ENCODE data around the gene FBXO27.

FBXO27 gene

DNA sequence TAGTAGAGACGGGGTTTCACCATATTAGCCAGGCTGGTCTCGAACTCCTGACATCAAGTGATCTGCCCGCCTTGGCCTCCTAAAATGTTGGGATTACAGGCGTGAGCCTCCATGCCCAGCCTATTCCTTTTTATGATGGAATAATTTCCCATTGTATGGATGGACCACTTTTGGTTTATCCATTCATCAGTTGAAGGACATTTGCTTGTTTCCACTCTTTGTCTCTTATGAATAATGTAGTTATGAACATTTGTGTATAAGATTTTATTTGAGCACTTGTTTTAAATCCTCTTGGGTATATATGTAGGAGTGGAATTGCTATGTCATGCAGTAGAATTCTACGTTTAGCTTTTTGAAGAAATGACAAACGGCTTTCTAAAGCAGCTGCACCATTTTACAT is 23.3 kb downstream of the FBXO27 start:
- Histone ChIP-seq H3K4me3 (ENCODE audit: low read depth in 1 of 2, low read length in 2 of 2) (no peak overlapping the region), H3K4me1 (ENCODE audit: insufficient read depth, low read length) (no peaks in the 10 kb centered on the region)

DNA sequence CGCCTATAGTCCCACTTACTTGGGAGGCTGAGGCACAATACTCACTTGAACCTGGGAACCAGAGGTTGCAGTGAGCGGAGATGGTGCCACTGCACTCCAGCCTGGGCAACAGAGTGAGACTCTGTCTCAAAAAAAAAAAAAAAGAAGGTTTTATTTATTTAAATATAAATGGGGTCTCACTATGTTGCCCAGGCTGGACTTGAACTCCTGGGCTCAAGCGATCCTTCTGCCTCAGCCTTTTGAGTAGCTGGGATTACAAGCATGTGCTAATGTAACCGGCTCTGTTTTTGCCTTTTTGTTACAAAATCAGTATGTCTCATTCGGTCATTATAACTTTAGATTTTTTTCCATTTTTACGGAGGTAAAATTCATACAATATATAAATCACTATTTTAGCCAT is 24.2 kb downstream of the FBXO27 start:
- TF ChIP-seq, protein P1, sequence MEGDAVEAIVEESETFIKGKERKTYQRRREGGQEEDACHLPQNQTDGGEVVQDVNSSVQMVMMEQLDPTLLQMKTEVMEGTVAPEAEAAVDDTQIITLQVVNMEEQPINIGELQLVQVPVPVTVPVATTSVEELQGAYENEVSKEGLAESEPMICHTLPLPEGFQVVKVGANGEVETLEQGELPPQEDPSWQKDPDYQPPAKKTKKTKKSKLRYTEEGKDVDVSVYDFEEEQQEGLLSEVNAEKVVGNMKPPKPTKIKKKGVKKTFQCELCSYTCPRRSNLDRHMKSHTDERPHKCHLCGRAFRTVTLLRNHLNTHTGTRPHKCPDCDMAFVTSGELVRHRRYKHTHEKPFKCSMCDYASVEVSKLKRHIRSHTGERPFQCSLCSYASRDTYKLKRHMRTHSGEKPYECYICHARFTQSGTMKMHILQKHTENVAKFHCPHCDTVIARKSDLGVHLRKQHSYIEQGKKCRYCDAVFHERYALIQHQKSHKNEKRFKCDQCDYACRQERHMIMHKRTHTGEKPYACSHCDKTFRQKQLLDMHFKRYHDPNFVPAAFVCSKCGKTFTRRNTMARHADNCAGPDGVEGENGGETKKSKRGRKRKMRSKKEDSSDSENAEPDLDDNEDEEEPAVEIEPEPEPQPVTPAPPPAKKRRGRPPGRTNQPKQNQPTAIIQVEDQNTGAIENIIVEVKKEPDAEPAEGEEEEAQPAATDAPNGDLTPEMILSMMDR (IDR thresholded peaks at IDR 0.05; ENCODE audit: borderline replicate concordance, extremely low read depth, low read length, poor library complexity, severe bottlenecking) = no peak
- no peak for TF ChIP-seq EZH2 (IDR thresholded peaks at IDR 0.05; ENCODE audit: borderline replicate concordance, low read depth, low read length, severe bottlenecking)
- Histone ChIP-seq H2AFZ (ENCODE audit: low read depth, low read length) (no peak overlapping the region), H3K27ac (ENCODE audit: low read length) (no peak overlapping the region), H3K27me3 (ENCODE audit: insufficient read depth, low read length, poor library complexity) (no peaks in the 10 kb centered on the region), H3K4me3 (ENCODE audit: low read depth in 1 of 2, low read length in 2 of 2) (no peak overlapping the region), H3K4me2 (ENCODE audit: insufficient read depth, low read length) (no peak overlapping the region), H4K20me1 (ENCODE audit: insufficient read depth, low read length) (no peaks in the 10 kb centered on the region), H3K9me3 (ENCODE audit: insufficient read depth, low read length, severe bottlenecking) (no peaks in the 10 kb centered on the region), H3K36me3 (ENCODE audit: insufficient read depth, low read length) (no peaks in the 10 kb centered on the region), H3K4me1 (ENCODE audit: insufficient read depth, low read length) (no peaks in the 10 kb centered on the region), H3K79me2 (ENCODE audit: insufficient read depth, low read length) (no peaks in the 10 kb centered on the region), H3K9ac (ENCODE audit: low read depth, low read length) (no peak overlapping the region)
- DNase-seq (no peak), ATAC-seq (ENCODE audit: insufficient read depth, low read depth) (no peak)

More for the DNA sequence above, 23.3 kb downstream of the FBXO27 start:
- Histone ChIP-seq H3K4me2 (ENCODE audit: insufficient read depth, low read length) (no peak overlapping the region), H4K20me1 (ENCODE audit: insufficient read depth, low read length) (no peaks in the 10 kb centered on the region), H3K36me3 (ENCODE audit: insufficient read depth, low read length) (no peaks in the 10 kb centered on the region), H3K9ac (ENCODE audit: low read depth, low read length) (no peak overlapping the region), H3K79me2 (ENCODE audit: insufficient read depth, low read length) (no peaks in the 10 kb centered on the region), H2AFZ (ENCODE audit: low read depth, low read length) (no peak overlapping the region), H3K9me3 (ENCODE audit: insufficient read depth, low read length, severe bottlenecking) (no peaks in the 10 kb centered on the region), H3K27ac (ENCODE audit: low read length) (no peak overlapping the region), H3K27me3 (ENCODE audit: insufficient read depth, low read length, poor library complexity) (no peaks in the 10 kb centered on the region)
- no peak for TF ChIP-seq EZH2 (IDR thresholded peaks at IDR 0.05; ENCODE audit: borderline replicate concordance, low read depth, low read length, severe bottlenecking)
- TF ChIP-seq, protein P1 (IDR thresholded peaks at IDR 0.05; ENCODE audit: borderline replicate concordance, extremely low read depth, low read length, poor library complexity, severe bottlenecking) = no peak
- ATAC-seq (ENCODE audit: insufficient read depth, low read depth) (no peak), DNase-seq (no peak)

GRCh38 chr19:39007096-39007495 is 25.3 kb downstream of the FBXO27 start:
- Histone ChIP-seq H3K27ac (ENCODE audit: low read length) (no peak overlapping the region), H4K20me1 (ENCODE audit: insufficient read depth, low read length) (no peaks in the 10 kb centered on the region), H3K4me2 (ENCODE audit: insufficient read depth, low read length) (no peak overlapping the region), H2AFZ (ENCODE audit: low read depth, low read length) (no peak overlapping the region), H3K4me1 (ENCODE audit: insufficient read depth, low read length) (no peaks in the 10 kb centered on the region), H3K4me3 (ENCODE audit: low read depth in 1 of 2, low read length in 2 of 2) (no peak overlapping the region), H3K27me3 (ENCODE audit: insufficient read depth, low read length, poor library complexity) (no peaks in the 10 kb centered on the region), H3K79me2 (ENCODE audit: insufficient read depth, low read length) (no peaks in the 10 kb centered on the region), H3K36me3 (ENCODE audit: insufficient read depth, low read length) (no peaks in the 10 kb centered on the region), H3K9ac (ENCODE audit: low read depth, low read length) (no peak overlapping the region), H3K9me3 (ENCODE audit: insufficient read depth, low read length, severe bottlenecking) (no peaks in the 10 kb centered on the region)
- no peak for ATAC-seq (ENCODE audit: insufficient read depth, low read depth)
- DNase-seq = no peak
- TF ChIP-seq, protein P1 (IDR thresholded peaks at IDR 0.05; ENCODE audit: borderline replicate concordance, extremely low read depth, low read length, poor library complexity, severe bottlenecking) = no peak
- no peak for TF ChIP-seq EZH2 (IDR thresholded peaks at IDR 0.05; ENCODE audit: borderline replicate concordance, low read depth, low read length, severe bottlenecking)

GRCh38 chr19:39004403-39004802 is 27.9 kb downstream of the FBXO27 start:
- Histone ChIP-seq H3K4me1 (ENCODE audit: insufficient read depth, low read length) (no peaks in the 10 kb centered on the region), H4K20me1 (ENCODE audit: insufficient read depth, low read length) (no peaks in the 10 kb centered on the region)

More at GRCh38 chr19:39004403-39004802, 27.9 kb downstream of the FBXO27 start:
- TF ChIP-seq, protein P1 (IDR thresholded peaks at IDR 0.05; ENCODE audit: borderline replicate concordance, extremely low read depth, low read length, poor library complexity, severe bottlenecking) = no peak
- TF ChIP-seq EZH2 (IDR thresholded peaks at IDR 0.05; ENCODE audit: borderline replicate concordance, low read depth, low read length, severe bottlenecking) = no peak
- no peak for ATAC-seq (ENCODE audit: insufficient read depth, low read depth)
- no peak for DNase-seq
- no peak overlapping the region for H3K27ac ChIP-seq (ENCODE audit: low read length)
- H3K27me3 ChIP-seq (ENCODE audit: insufficient read depth, low read length, poor library complexity) = no peaks in the 10 kb centered on the region
- no peak overlapping the region for H3K4me3 ChIP-seq (ENCODE audit: low read depth in 1 of 2, low read length in 2 of 2)
- H3K9ac ChIP-seq (ENCODE audit: low read depth, low read length) = no peak overlapping the region
- H2AFZ ChIP-seq (ENCODE audit: low read depth, low read length) = no peak overlapping the region
- H3K79me2 ChIP-seq (ENCODE audit: insufficient read depth, low read length) = no peaks in the 10 kb centered on the region
- no peaks in the 10 kb centered on the region for H3K36me3 ChIP-seq (ENCODE audit: insufficient read depth, low read length)
- no peaks in the 10 kb centered on the region for H3K9me3 ChIP-seq (ENCODE audit: insufficient read depth, low read length, severe bottlenecking)
- H3K4me2 ChIP-seq (ENCODE audit: insufficient read depth, low read length) = no peak overlapping the region
